KOPT-K1 (cell line): ENCODE measurements around the gene DLG1.

ENCODE experiments used
- H3K27ac ChIP-seq: fragments of 200-600 bp; sonication (generic); 2 replicates; pipeline ENCODE4 v1.5.1; 2016; ENCODE audit warnings: antibody characterized with exemption, mild to moderate bottlenecking, low read depth, low read length; ENCODE audit not compliant: poor library complexity, severe bottlenecking
- H3K36me3 ChIP-seq: fragments of 200-600 bp; sonication (generic); 2 replicates; pipeline ENCODE4 v1.5.1; 2017; ENCODE audit warnings: antibody characterized with exemption, mild to moderate bottlenecking, low read length, moderate library complexity; ENCODE audit not compliant: insufficient read depth
- H3K9me3 ChIP-seq: fragments of 200-600 bp; sonication (generic); 2 replicates; pipeline ENCODE4 v1.5.1; 2017; ENCODE audit warnings: antibody characterized with exemption, low read length, mild to moderate bottlenecking; ENCODE audit not compliant: insufficient read depth, poor library complexity, severe bottlenecking

Gene DLG1

DNA sequence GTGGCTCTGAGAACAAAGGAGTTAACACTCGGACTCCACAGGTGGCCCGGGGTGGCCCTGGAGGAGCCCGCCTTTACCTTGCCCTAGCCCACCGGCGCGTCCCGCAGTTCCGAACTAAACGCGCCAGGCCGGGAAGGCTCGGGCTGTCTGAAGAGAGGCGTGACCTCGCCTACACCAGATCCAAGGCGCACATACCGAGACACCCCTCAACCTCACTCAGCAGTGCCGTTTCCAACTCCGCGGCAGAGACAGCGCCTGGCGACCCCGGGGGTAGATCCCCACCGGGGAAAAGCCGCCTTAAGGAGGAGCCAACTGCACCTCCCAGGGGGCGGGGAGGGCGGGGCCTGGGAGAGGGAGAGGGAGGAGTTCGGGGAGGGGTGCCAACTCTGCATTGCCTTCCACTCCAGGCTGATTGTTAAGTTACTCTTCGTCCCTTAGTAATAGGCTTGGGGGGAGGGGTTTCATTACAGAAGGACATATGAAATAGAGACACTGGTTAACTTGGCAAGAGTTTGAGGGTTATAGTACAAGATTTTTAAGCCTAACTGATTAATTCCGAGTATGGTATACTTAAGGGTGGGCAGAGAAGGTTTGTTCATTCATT is at the start of gene DLG1:
DLG1 (minus strand) TSS at position 272 of the 604 bp plus-strand sequence. CDS start 1,408 bp downstream, outside the sequence.
- peaks cover 28% of the 10 kb centered on the region for H3K36me3 ChIP-seq
- H3K9me3 ChIP-seq, result no peaks in the 10 kb centered on the region
- peak within 1 kb of the TSS; percentile 91 for H3K27ac ChIP-seq

GRCh38 chr3:197348014-197348413 is 49.6 kb upstream of the DLG1 start:
- Histone ChIP-seq H3K36me3 (no peaks in the 10 kb centered on the region), H3K27ac (no peak overlapping the region), H3K9me3 (no peaks in the 10 kb centered on the region)

GRCh38 chr3:197345390-197345789 is 47.0 kb upstream of the DLG1 start:
- Histone ChIP-seq H3K27ac (no peak overlapping the region), H3K36me3 (no peaks in the 10 kb centered on the region), H3K9me3 (no peaks in the 10 kb centered on the region)

- H3K36me3 ChIP-seq, result no peaks in the 10 kb centered on the region
- no peaks in the 10 kb centered on the region for H3K9me3 ChIP-seq
- H3K27ac ChIP-seq, result no peak overlapping the region
Measured at GRCh38 chr3:197344582-197345318, 46.3 kb upstream of the DLG1 start.

- Histone ChIP-seq H3K36me3 (no peaks in the 10 kb centered on the region), H3K9me3 (no peaks in the 10 kb centered on the region), H3K27ac (no peak overlapping the region)
Measured at GRCh38 chr3:197343656-197344408, 45.4 kb upstream of the DLG1 start.

- Histone ChIP-seq H3K9me3 (no peaks in the 10 kb centered on the region), H3K27ac (no peak overlapping the region), H3K36me3 (no peaks in the 10 kb centered on the region)
Measured at GRCh38 chr3:197343111-197343510, 44.7 kb upstream of the DLG1 start.

- H3K27ac ChIP-seq, result no peak overlapping the region
- H3K9me3 ChIP-seq, result no peaks in the 10 kb centered on the region
- H3K36me3 ChIP-seq, result no peaks in the 10 kb centered on the region
Measured at GRCh38 chr3:197340521-197340871, 42.1 kb upstream of the DLG1 start.

DNA sequence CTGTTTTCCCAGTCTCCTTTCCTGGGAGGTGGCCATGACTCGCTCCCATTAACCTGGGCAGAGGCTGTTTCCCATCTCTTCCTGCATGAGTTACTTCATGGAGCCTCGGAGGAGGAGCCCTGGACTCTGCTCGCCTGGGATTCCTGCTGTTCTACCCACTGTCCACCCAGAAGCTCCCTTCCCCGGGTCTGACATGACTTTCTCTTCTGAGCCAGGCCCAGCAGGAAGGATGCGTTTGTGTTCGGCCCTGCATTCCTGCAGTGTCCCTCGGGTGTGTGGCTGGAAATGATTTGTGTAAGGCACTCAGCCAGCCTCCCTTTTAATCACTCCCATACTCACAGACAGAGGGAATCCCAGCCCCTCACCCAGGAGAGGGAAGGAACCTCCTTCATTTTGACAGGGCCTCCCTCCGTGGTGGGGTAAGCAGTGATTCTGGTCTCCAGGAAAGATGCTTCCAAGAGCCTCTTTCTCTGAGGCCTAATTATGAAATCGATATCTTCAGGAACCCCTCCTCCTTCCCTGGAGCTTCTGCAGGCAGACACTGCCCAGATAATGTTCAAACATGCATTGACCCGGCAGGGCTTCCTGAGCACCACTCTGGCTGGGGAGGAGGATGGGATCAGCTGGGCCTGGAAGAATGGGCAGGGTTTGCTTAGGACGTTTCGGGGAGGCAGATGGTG is 41.6 kb upstream of the DLG1 start:
- Histone ChIP-seq H3K36me3 (no peaks in the 10 kb centered on the region), H3K27ac (no peak overlapping the region), H3K9me3 (no peaks in the 10 kb centered on the region)

DNA sequence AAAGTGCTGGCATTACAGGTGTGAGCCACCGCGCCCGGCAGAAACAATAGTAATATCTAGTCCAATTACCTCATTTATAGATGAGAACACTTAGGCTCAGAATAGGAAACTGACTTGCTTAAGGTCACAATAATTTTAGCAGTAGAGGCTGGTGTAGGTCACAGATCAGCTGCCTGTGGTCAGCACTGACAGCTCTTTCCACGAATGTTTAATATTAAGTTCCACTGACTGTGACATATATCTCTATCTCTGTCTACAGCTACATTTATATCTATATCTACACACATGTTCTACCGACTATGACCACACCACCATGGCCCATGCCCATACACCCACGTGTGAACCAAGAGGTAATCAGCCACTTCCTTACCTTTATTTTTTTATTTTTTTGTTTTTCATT is 40.2 kb upstream of the DLG1 start:
- Histone ChIP-seq H3K27ac (no peak overlapping the region), H3K9me3 (no peaks in the 10 kb centered on the region), H3K36me3 (no peaks in the 10 kb centered on the region)

DNA sequence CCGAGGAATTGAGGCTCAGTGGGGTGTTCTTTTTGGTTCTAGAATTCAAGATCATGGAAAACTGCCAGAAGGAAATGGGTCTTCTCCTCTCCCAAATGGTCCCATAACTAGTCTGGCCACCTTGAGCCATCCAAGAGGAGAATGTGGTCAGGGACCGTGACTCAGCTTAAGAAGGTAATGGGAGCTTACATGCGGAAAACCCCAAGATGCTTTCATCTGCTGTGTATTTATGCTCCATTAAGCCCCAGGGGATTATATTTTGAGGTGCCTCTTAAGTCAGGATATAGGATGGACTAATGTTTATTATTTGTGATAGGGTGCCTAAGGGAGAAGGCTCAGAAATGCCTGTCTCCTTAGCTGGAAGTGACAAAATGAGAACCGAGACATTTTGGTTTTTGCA is 39.2 kb upstream of the DLG1 start:
- no peaks in the 10 kb centered on the region for H3K9me3 ChIP-seq
- H3K27ac ChIP-seq, result no peak overlapping the region
- no peaks in the 10 kb centered on the region for H3K36me3 ChIP-seq

DNA sequence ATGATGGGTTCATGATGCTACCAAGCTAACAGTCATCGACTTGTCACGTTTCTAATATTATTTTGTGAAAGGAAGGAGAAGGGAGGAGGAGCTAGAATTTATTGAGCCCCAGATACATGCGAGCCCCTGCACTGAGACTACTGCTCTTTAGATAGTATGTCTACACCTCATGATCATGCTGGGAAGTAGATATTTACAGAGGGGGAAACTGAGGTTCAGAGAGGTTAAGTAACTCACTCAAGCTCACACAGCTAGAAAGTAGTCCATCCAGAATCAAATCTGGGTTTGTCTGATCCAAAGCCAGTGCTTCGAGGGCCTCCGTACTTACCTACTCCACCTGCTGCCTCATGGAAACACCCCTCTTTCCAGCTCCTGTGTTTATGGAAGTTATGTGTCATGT is 38.8 kb upstream of the DLG1 start:
- H3K9me3 ChIP-seq, result no peaks in the 10 kb centered on the region
- no peaks in the 10 kb centered on the region for H3K36me3 ChIP-seq
- no peak overlapping the region for H3K27ac ChIP-seq

DNA sequence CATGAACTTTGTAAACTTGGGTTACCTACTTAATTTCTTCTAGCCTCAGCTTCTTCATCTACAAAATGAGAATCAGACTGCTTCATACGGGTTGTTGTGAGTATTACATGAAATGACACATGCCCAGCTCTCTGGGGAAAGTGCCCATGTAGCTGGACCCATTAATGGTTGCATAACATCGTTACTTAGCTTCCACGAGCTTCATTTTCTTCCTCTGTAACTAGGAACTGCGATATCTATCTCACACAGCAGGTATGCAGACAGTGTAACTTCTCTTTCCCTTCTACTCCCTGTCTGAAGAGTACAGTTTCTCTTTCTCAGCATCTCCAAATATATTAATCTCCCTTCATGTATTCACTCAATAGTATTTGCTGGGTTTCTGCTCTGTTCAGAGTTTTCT is 37.9 kb upstream of the DLG1 start:
- Histone ChIP-seq H3K9me3 (no peaks in the 10 kb centered on the region), H3K36me3 (no peaks in the 10 kb centered on the region), H3K27ac (no peak overlapping the region)

- Histone ChIP-seq H3K27ac (no peak overlapping the region), H3K36me3 (no peaks in the 10 kb centered on the region), H3K9me3 (no peaks in the 10 kb centered on the region)
Measured at GRCh38 chr3:197335428-197336132, 37.2 kb upstream of the DLG1 start.

DNA sequence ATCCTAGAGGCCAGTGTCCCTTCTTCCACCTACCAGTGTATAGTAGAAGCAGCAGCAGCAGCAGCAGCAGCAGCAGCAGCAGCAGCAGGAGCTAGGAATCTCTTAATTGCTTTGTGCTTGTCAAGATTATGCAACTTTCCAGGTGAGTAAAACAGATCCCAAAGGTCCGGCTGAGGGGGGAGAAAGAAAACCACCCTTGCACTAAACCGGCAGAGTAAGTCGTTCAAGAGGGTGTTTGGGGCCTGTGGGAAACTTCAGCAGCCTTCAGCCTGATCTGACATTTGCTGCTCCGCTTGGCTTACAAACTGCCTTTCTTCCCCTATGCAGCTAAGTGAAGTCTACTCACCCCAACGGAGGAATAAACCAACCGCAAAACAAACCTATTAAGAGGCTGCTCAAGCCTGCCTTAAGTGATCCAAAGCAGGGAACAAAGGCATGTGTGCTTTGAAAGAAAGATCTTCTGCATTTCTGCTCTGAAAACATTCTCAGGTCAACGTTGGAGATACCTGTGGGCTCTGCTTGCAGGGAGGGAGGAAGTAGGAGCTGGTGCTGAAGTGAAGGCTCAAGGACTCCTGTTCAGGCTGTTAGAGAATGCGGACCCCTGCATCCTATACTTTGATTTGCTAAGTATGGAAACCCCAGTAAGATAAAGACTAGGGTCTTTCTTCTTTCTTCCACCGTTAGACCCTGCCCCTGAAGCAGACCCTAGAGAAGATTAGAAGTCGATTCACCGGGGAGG is 35.7 kb upstream of the DLG1 start:
- Histone ChIP-seq H3K36me3 (no peaks in the 10 kb centered on the region), H3K27ac (no peak overlapping the region), H3K9me3 (no peaks in the 10 kb centered on the region)
